HepG2 (cell line): ENCODE data around the gene GSPT1. TPM values are rescaled to one million over a fixed set of nuclear protein-coding genes. Genes with fewer than 3 reads are reported as not detected.

Experiments used
- BORCS8-MEF2B ChIP-seq: sonication (generic); formaldehyde crosslinking; IDR thresholded peaks from 2 replicates; pipeline ENCODE4 v1.8.0; 2022; ENCODE audit warnings: mild to moderate bottlenecking, missing genetic modification reagents
- GFI1 ChIP-seq: sonication (generic); formaldehyde crosslinking; IDR thresholded peaks from 2 replicates; pipeline ENCODE4 v1.5.0; 2020; ENCODE audit warnings: missing genetic modification reagents, mild to moderate bottlenecking, borderline replicate concordance
- HOXD1 ChIP-seq: sonication (generic); formaldehyde crosslinking; IDR thresholded peaks from 2 replicates; pipeline ENCODE4 v1.5.0; 2020; ENCODE audit warnings: missing genetic modification reagents
- PITX1 ChIP-seq: sonication (generic); formaldehyde crosslinking; IDR thresholded peaks from 2 replicates; pipeline ENCODE4 v1.5.1; 2020; ENCODE audit warnings: mild to moderate bottlenecking, missing genetic modification reagents
- SKI ChIP-seq: fragments of 450-650 bp; IDR thresholded peaks from one replicate; pipeline ENCODE4 v1.6.1; 2018; ENCODE audit warnings: mild to moderate bottlenecking; ENCODE audit not compliant: partially characterized antibody
- TBX2 ChIP-seq: sonication (generic); formaldehyde crosslinking; IDR thresholded peaks from 2 replicates; pipeline ENCODE4 v1.5.0; 2020; ENCODE audit warnings: missing genetic modification reagents, mild to moderate bottlenecking, borderline replicate concordance
- TFDP2 ChIP-seq: sonication (generic); formaldehyde crosslinking; IDR thresholded peaks from 2 replicates; pipeline ENCODE4 v1.4.0; 2020; ENCODE audit warnings: missing genetic modification reagents
- THAP7 ChIP-seq: sonication (generic); formaldehyde crosslinking; IDR thresholded peaks from 2 replicates; pipeline ENCODE4 v1.8.1; 2023; ENCODE audit warnings: mild to moderate bottlenecking, missing genetic modification reagents
- ZBTB21 ChIP-seq: sonication (generic); formaldehyde crosslinking; IDR thresholded peaks from 2 replicates; pipeline ENCODE4 v1.4.0; 2020; ENCODE audit warnings: missing genetic modification reagents
- ZBTB38 ChIP-seq: sonication (generic); formaldehyde crosslinking; IDR thresholded peaks from 2 replicates; pipeline ENCODE4 v1.5.1; 2020; ENCODE audit warnings: mild to moderate bottlenecking, missing genetic modification reagents
- ZNF331 ChIP-seq: sonication (generic); formaldehyde crosslinking; IDR thresholded peaks from 2 replicates; pipeline ENCODE4 v1.4.0; 2020; ENCODE audit warnings: missing genetic modification reagents
- ZNF589 ChIP-seq: sonication (generic); formaldehyde crosslinking; conservative IDR thresholded peaks from 2 replicates; pipeline ENCODE4 v1.8.0; 2022; ENCODE audit warnings: mild to moderate bottlenecking, moderate library complexity, missing genetic modification reagents
- ZNF772 ChIP-seq: sonication (generic); formaldehyde crosslinking; IDR thresholded peaks from 2 replicates; pipeline ENCODE4 v1.5.0; 2020; ENCODE audit warnings: mild to moderate bottlenecking, missing genetic modification reagents
- polyA plus RNA-seq, 8 experiments: library from polyadenylated mRNA; depleted of rRNA in 3 of 8; stranded (reverse) in 7 of 8; unstranded in 1 of 8; fragments of >200 nt; fragmentation: Illumina TruSeq in 4 of 8; extraction: Trizol in 4 of 8; gene quantifications; 2 replicates each; pipeline versions ENCODE4 v1.2.1 to v1.2.3, GENCODE V29; 2011 to 2016; ENCODE audit warnings: low read depth in 4 of 8, missing spikeins in 1 of 8, mixed read lengths in 1 of 8; ENCODE audit not compliant: insufficient read depth in 1 of 8
- total RNA-seq, 5 experiments: library from RNA; depleted of rRNA; stranded (reverse); fragments of >200 nt; fragmentation: Illumina TruSeq; extraction: Trizol; gene quantifications; 2 replicates each; pipeline ENCODE4 v1.2.3, GENCODE V29; 2016; ENCODE audit warnings: low read depth in 1 of 5
- TF ChIP-seq, protein P1 (sequence below): sonication (generic); formaldehyde crosslinking; IDR thresholded peaks from 2 replicates; pipeline ENCODE4 v1.8.0; 2022; ENCODE audit warnings: missing genetic modification reagents, mild to moderate bottlenecking, moderate library complexity, borderline replicate concordance
- TF ChIP-seq, protein P2 (sequence below): sonication (generic); formaldehyde crosslinking; IDR thresholded peaks from 2 replicates; pipeline ENCODE4 v1.9.0; 2021; ENCODE audit warnings: missing genetic modification reagents, borderline replicate concordance
- TF ChIP-seq, protein P3 (sequence below): sonication (generic); formaldehyde crosslinking; IDR thresholded peaks from 2 replicates; pipeline ENCODE4 v1.5.1; 2020; ENCODE audit warnings: missing genetic modification reagents, mild to moderate bottlenecking, borderline replicate concordance
- TF ChIP-seq, protein P4 (sequence below): sonication (generic); formaldehyde crosslinking; IDR thresholded peaks from 2 replicates; pipeline ENCODE4 v1.4.0; 2020; ENCODE audit warnings: mild to moderate bottlenecking, missing genetic modification reagents

Gene GSPT1
- total and polyA plus RNA-seq, 2 of the 13 experiments (the other 11 are each of a cell fraction or from before 2014, with no cell fraction given), result 120 to 316 TPM

GRCh38 chr16:11909653-11910545 is 5.9 kb downstream of the GSPT1 start (continued):
- TF ChIP-seq PITX1 (CRISPR knock-in tag) (0 out of 2 replicates have a peak, but pooled peaks have one; percentile 10), ZBTB38 (peak; percentile 86), ZNF772 (CRISPR knock-in tag) (no peak), THAP7 (CRISPR knock-in tag) (no peak), ZBTB21 (CRISPR knock-in tag) (no peak), SKI (no peak), ZNF331 (CRISPR knock-in tag) (no peak), GFI1 (CRISPR knock-in tag) (0 out of 2 replicates have a peak, but pooled peaks have one; percentile 12), TBX2 (CRISPR knock-in tag) (no peak), BORCS8-MEF2B (no peak), TFDP2 (CRISPR knock-in tag) (no peak), HOXD1 (CRISPR knock-in tag) (no peak), ZNF589 (CRISPR knock-in tag) (no peak)
- TF ChIP-seq, protein P1, sequence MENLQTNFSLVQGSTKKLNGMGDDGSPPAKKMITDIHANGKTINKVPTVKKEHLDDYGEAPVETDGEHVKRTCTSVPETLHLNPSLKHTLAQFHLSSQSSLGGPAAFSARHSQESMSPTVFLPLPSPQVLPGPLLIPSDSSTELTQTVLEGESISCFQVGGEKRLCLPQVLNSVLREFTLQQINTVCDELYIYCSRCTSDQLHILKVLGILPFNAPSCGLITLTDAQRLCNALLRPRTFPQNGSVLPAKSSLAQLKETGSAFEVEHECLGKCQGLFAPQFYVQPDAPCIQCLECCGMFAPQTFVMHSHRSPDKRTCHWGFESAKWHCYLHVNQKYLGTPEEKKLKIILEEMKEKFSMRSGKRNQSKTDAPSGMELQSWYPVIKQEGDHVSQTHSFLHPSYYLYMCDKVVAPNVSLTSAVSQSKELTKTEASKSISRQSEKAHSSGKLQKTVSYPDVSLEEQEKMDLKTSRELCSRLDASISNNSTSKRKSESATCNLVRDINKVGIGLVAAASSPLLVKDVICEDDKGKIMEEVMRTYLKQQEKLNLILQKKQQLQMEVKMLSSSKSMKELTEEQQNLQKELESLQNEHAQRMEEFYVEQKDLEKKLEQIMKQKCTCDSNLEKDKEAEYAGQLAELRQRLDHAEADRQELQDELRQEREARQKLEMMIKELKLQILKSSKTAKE (CRISPR knock-in tag), result no peak
- TF ChIP-seq, protein P2, sequence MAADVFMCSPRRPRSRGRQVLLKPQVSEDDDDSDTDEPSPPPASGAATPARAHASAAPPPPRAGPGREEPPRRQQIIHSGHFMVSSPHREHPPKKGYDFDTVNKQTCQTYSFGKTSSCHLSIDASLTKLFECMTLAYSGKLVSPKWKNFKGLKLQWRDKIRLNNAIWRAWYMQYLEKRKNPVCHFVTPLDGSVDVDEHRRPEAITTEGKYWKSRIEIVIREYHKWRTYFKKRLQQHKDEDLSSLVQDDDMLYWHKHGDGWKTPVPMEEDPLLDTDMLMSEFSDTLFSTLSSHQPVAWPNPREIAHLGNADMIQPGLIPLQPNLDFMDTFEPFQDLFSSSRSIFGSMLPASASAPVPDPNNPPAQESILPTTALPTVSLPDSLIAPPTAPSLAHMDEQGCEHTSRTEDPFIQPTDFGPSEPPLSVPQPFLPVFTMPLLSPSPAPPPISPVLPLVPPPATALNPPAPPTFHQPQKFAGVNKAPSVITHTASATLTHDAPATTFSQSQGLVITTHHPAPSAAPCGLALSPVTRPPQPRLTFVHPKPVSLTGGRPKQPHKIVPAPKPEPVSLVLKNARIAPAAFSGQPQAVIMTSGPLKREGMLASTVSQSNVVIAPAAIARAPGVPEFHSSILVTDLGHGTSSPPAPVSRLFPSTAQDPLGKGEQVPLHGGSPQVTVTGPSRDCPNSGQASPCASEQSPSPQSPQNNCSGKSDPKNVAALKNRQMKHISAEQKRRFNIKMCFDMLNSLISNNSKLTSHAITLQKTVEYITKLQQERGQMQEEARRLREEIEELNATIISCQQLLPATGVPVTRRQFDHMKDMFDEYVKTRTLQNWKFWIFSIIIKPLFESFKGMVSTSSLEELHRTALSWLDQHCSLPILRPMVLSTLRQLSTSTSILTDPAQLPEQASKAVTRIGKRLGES (CRISPR knock-in tag), result no peak
- TF ChIP-seq, protein P3, sequence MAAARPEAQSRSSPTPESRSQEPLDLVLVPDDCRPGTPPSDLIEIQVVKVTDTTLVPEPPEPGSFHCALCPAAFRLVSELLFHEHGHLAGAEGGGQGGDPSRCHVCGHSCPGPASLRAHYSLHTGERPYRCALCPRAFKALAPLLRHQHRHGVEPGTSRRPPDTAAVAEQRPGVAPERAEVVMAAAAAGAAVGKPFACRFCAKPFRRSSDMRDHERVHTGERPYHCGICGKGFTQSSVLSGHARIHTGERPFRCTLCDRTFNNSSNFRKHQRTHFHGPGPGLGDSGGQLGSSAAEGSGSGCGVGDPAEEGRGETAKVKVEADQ (CRISPR knock-in tag), result no peak
- TF ChIP-seq, protein P4, sequence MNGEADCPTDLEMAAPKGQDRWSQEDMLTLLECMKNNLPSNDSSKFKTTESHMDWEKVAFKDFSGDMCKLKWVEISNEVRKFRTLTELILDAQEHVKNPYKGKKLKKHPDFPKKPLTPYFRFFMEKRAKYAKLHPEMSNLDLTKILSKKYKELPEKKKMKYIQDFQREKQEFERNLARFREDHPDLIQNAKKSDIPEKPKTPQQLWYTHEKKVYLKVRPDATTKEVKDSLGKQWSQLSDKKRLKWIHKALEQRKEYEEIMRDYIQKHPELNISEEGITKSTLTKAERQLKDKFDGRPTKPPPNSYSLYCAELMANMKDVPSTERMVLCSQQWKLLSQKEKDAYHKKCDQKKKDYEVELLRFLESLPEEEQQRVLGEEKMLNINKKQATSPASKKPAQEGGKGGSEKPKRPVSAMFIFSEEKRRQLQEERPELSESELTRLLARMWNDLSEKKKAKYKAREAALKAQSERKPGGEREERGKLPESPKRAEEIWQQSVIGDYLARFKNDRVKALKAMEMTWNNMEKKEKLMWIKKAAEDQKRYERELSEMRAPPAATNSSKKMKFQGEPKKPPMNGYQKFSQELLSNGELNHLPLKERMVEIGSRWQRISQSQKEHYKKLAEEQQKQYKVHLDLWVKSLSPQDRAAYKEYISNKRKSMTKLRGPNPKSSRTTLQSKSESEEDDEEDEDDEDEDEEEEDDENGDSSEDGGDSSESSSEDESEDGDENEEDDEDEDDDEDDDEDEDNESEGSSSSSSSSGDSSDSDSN (CRISPR knock-in tag), result no peak
